ENCODE results near the gene OR4A47. TPM values are rescaled to one million over a fixed set of nuclear protein-coding genes. Genes with fewer than 3 reads are reported as not detected.

The OR4A47 gene
- total and polyA plus RNA-seq, 2 of the 4 experiments (the other 2 are of a cell fraction), result not detected

Other genes starting within 250 kb of the OR4A47 start
- gene OR4X2, start 243.7 kb upstream of the OR4A47 start, total RNA-seq (2012; rRNA removed), result not detected in 2 replicates
- not detected in 2 replicates for gene OR4X2, start 243.7 kb upstream of the OR4A47 start, polyA plus RNA-seq (2012; rRNA removed)
- not detected in 2 replicates for gene OR4X1, start 224.9 kb upstream of the OR4A47 start, total RNA-seq (2012; rRNA removed)
- not detected in 2 replicates for gene OR4X1, start 224.9 kb upstream of the OR4A47 start, polyA plus RNA-seq (2012; rRNA removed)
- not detected in 2 replicates for gene OR4S1, start 182.6 kb upstream of the OR4A47 start, total RNA-seq (2012; rRNA removed)
- gene OR4S1, start 182.6 kb upstream of the OR4A47 start, polyA plus RNA-seq (2012; rRNA removed), result not detected in 2 replicates
- not detected in 2 replicates for gene OR4C3, start 163.9 kb upstream of the OR4A47 start, total RNA-seq (2012; rRNA removed)
- not detected in 2 replicates for gene OR4C3, start 163.9 kb upstream of the OR4A47 start, polyA plus RNA-seq (2012; rRNA removed)
- gene OR4C5, start 122.3 kb upstream of the OR4A47 start, total RNA-seq (2012; rRNA removed), result not detected in 2 replicates
- gene OR4C5, start 122.3 kb upstream of the OR4A47 start, polyA plus RNA-seq (2012; rRNA removed), result not detected in 2 replicates